ENCODE data around the gene SLC35F3.

GRCh38 chr1:234125283-234125682 is 220.8 kb downstream of the SLC35F3 start:
- TF ChIP-seq CTCF (IDR thresholded peaks at IDR 0.05; ENCODE audit: poor library complexity) (peak; percentile 33), EZH2 (IDR thresholded peaks at IDR 0.05; ENCODE audit: borderline replicate concordance) (no peak)
